ENCODE results near the gene RRBP1.

RRBP1 gene

DNA sequence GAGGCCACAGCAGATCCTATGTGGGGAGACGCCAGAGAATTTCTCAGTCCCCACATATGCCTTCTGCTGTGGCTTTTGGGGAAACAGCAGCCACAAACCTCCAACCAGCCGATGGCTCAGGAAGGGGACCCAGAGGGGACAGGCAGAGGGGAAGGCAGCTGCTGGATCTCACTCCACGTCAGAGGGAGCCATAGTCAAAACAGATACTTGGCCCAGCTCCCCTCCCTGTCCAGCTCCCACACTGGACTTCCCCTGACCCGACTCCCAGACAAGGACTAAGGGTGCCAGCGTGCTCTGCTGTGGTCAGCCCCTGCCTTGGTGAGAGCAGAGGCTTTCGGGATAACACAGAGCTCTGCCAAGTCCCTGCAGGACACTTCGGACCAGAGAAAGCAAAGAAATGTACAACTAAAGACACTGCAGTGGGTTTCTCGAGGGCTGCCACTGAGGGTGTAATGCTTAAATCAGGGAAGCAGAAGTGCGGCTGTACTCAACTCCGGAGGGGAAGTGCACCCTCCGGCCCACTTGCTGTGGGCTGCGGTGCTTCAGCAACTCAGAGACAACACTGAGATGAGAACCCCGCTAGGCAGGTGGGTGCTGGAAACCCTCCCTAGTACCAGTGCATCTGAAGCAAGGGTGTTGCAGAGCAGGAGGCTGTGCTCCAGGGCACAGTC lies 47.2 kb downstream of the RRBP1 start:
- DNase-seq (ENCODE audit: low spot score) = no peak

DNA sequence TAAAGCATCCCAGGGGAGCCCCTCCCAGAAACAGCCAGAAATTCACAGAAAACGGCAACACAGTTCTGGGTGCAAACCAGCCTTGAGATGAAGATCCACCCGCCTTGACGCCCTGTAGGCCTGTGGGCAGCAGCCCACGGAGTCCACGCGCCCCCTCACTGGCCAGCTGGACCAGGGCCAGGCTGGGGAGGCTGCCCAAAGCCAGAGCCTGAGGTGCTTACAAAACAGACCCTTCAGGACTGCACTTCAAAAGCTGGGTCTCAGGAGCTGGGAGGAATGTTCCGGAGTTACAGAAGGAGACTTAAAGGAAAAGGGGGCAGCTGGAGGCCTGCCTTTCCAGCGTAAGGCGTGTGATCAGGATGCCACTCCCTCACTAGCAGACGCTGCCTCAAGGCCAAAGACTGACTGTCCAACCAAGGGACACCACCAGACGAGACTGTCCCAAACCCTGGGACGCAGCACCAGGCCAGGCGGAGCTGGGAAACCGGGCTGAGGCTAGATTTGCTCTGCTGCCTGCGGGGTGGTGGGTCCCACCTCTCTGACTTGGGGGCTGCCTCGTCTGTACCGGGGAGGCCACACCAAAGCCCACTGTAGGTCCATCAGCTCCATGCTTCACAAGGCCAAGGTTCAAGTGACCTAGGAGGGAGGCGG lies 48.1 kb downstream of the RRBP1 start:
- no peak for DNase-seq (ENCODE audit: low spot score)

DNA sequence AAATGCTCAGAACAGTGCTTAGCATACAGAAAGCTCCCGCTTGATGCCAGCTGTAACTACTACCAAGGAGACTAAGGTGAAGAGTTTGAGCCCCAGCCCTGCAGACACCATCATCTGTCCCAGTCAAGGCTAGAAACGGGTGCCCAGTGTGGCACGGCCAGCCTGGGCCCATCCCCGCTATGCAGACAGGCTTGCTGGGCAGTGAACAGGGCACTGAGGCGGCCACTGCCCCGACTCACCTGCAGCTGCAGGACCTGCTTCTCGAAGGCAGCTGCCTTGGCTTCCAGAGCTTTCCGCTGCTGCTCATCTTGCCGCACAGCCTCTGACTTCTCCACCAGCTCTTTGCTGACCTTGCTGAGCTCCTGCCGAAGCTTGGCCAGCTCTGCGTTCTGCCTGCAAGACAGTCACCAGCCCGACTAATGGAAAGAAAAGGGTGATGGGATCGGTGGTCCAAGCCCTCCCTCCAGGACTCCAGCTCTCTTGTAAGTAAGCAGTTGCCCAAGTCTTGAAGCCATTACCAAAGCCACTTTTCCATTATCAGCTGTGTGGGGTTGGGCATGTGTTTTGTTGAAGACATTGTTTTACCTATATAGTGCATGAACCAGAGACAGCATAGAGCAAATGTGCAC lies 48.7 kb downstream of the RRBP1 start:
- no peak for DNase-seq (ENCODE audit: low spot score)

DNA sequence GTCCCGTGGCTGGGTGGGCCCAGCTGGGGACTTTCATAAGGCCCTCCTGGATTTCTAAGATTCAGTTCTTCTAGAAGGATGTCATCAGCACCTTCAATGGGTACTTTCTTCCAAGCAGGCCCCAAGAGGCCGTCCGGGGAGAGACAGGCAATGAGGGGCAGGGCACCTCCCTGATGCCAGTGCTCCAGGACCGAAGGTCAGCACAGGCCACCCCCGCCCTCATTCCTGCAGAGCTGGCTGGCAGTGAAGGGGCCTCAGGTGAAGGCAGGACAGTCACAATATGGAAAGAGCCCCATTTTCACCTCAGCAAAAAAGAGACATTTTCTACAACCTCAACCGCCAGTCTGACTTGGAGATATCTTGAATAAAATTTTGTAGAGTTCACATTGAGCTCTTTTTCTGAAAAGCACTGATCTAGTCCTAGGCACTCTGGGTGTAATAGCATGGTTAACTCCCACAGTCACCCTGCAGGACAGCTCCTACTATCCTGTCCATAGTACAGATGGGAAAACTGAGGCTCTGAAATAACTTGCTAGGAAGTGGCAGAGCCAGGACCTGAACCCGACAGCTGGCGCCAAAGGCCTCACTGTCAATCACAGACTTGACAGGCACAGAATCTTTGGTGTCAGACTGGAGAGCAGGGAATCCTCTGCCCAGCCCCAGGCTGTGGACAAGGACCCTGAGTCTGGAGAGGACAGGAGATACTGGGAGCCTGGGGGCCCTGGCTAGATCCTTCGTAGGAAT lies 50.3 kb downstream of the RRBP1 start:
- no peak for DNase-seq (ENCODE audit: low spot score)

DNA sequence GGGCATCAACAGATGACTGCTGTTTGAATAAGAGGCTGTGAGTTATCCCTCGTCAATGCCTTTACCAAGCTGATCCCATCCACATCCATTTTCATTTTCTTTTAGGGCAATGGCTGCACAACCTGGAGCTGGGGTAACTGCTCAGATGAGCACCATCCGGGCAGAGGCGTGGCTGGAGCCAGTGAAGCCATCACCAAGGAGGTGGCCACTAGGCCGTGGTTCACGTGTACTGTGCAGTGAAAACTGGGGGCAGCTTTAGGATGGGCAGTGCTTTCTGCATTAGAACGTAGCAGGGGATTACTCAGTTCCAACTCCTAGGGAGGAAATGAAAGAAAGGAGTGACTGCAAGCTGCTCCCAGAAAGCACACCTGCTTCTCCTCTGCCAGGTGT lies 51.2 kb downstream of the RRBP1 start:
- DNase-seq (ENCODE audit: low spot score) = no peak

DNA sequence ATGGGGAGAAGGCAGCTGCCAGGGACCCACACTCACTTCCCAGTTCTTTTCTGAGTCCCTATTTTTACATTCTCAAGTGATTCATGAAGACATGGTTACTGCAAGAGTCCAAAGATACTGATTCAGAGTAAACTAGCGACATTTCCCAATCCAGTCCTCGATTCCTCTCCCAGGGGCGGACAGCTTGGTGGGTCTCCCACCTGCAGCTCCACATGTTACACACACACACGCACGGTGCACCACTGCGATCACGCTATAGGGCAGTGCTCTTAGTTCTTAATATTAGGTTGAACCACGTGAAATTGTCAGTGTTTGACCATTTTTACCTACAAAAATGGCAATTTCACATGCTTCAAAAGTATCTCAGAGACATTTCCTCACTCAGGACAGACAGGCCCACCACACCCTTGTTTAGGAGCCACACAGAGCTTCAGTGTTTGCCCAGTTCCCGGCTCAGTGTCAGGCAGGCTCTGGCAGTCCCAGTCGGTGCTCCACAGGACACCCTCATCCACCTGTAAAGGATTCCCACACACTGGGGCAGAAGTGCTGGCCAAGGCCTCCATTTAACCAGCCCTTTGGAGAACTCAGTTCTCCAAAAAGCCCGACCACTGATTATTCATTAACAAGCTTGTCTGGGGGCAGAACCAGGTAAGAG lies 51.8 kb downstream of the RRBP1 start:
- no peak for DNase-seq (ENCODE audit: low spot score)

DNA sequence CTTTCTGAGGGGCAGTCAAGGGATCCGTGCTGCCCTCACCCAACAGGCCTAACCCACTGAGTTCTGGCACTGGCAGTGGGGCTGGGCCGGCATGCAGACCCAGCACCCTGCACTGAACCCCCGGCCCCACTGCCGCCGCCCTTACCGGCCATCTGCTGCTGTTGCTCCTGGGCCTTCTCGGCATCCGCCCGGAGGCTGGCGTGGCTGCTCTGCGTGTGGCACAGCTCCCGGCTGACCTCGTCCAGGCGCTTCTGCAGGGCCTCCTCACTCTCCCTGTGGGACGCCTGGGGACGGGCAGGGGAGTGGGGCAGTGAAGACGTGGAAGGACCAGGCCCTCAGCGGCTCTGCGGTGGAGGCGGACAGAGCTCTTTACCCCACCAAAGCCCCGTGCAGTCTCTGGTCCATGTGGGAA lies 52.4 kb downstream of the RRBP1 start:
- no peak for DNase-seq (ENCODE audit: low spot score)

DNA sequence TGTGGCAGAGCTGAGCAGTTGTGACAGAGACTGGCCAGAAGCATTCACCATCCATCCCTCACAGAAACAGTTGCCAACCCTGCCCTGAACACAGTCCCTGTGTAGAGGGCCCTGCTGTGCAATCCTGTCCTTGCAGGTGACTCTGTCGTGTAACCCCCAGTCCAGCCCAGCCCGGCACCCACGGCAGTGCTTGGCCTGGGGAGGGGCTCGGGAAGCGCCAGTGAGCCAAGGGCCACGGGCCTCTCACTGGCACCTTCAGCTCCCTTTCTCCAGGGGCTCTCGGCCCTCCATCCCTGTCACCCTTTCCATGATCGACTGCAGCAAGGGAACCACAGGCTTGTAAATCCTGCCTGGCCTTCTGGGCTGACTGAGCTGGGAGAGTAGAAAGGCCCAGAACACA lies 53.0 kb downstream of the RRBP1 start:
- no peak for DNase-seq (ENCODE audit: low spot score)

DNA sequence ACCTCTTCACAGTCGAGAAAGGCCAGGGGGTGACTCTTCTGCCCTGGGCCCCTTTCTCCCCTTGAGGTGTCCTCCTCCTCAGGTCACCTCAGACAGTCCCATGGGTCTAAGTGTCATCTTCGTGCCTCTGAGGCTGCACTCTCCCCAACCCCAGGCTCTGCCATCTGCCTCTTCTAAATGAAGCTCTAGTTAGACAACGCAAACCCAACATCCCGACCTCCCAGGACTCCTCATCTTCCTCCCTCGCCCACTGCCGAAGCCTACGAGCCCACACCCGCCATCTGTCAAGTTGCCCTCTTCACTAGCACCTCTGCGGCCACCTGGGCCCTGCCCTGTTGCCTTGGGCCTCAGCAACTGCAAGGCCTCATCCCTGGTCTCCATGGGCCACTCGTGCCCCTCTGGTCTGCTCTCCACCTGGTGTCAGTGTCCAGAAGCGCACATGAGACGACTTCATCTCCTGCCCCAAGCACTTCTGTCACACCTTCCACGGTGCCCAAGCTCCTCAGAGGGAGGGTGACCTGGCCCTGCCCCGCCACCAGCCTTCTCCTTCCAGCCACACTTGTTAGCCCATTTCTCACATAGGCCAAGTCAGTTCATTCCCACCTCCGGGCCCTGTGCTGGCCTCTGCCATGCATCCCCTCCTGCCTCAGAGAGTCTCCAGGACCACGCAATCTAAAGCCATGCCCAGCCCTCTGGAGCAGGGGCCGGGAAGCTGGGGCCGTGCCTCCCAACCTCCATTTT lies 53.8 kb downstream of the RRBP1 start:
- DNase-seq (ENCODE audit: low spot score) = no peak

DNA sequence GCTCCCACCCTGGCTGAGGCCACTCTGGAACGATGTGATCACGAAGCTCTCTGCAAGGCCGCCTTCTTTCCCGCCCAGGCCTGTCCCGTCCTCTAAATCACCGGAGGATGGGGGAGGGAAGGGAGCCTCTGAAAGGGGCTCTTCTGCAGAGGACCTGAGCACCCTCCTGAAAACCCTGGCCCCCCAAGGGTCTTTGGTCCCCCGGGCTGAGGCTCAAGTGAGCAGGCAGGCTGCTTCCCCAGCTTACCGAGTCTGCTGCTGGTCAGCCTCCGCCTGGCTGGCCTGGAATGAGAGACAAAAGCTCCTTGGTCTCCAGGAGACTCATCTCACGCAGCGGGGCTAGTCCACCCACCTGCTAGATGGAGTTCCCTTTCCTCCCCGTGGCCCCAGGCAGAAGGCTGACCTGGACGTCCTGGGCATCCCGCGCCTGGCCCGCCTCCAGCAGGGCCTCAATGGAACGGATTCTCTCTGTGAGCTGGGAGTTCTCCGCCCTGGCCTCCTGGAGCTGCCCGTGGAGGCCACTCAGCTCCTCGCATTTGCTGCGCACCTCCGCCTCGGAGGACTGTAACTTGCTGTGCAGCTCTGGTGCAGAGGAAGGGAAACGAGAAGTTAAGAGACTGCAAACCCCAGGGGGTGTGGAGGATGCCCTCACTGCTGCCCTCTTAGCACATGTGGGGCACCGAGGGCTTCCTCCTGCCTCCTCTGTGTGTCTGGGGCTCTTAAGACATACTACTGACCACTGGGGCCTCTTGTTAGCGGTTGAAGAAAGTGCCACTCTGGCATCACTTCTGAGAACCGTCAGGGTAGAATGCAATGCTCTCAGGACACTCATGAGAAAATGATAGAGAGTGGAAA lies 54.7 kb downstream of the RRBP1 start:
- DNase-seq (ENCODE audit: low spot score) = no peak

DNA sequence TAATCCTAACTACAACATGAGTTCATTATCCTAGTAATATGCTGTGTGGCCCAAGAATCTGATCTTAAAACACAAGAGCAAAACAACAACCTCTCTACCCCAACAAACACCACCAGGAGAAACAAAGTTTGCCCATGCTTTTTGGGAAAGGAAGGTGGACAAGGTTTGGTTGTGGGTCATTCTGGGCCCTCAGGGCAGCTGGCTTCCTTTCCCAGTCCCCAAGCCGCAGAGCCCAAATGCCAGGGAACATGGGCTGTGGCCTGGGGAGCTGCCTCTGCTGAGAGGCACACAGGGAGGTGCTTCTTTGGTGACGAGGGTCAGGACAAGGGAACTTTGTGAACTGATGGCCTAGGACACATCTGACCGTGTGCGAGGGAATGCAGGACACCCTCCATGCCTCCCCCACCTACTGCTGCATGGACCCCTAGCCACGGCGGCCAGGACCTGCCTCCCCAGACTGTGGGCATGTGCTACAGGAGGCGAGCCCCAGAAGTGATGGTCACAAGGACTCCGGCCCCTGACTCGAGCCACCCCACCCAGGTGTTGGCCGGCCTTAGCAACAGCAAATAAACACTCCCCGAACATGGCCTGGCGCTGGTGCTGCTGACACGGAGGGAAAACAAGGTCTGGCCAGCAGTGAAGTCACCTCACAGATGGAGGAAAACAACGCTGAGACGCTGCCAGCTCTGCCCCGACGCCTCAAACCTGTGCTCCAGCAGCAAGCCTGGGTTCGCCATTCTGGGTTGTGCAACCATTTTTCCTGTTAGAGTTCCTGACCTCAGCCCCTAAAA lies 55.6 kb downstream of the RRBP1 start:
- no peak for DNase-seq (ENCODE audit: low spot score)

DNA sequence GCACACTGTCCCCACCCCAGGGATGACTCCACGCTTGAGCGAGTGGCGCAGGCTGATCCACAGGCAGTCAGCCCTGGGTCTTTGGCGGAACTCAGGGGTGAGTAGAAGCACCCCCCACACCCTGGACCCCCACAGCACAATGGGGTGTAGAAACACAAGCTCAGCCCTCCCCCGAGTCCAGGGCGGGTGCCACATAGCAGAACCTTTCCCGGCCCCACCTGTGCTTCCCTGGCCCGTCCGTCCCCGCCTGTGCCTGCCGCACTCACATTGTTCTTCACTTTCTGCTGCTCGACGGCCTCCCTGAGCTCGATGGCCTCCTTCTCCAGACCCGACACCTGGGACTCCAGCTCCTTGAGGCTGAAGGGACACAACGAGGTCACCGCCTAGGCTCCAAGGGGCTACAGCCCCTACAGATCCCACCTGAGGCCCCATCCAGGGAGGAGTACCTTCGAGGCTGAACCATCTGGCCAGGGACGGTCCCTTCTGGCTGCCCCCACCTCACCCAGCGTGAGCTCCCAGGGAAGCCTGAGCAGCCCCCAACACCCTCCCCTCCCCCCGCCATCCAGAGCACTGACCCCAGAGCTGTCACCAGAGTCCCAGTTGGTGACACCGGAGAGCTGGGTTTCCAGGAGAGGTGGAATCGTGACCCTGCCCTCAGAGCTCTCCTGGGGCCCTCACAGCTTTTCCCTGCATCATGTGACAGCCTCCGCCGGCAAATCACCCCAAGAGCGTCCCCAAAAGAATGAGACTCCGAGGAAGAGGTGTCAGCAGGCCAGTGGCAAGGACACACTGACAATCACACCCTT lies 56.6 kb downstream of the RRBP1 start:
- DNase-seq (ENCODE audit: low spot score) = no peak

DNA sequence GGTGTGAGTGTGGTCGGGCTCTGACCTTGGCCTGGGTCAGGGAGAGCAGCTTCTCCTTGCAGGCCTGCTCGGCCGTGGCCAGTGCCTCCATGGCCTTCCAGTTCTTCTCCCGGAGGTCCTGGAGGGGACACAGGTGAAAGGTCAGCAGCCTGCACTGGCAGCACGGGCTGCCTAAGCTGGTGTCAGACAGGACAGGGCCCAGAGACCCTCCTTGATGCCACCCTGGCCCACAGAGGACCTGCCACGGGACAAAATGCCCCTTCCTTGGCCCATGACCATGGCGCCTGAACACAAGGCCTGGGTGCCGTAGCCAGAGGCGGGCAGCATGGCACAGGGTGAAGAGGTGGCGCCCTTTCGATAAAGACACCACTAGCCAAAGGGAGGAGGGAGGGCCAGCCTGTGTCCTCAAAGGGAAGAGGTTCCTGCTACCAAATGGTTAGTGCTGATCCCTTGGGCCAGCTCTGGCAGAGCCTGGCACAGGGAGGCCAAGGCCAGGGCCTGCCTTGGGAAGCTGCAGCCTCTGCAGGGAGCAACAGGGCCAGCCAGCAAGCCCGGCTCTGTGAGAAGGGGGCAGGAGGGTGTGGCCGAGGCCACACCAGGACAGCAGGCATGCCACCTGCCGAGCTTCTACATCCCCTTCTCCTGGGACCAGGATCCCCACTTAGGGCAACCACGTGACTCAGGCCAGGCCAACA lies 57.3 kb downstream of the RRBP1 start:
- DNase-seq (ENCODE audit: low spot score) = no peak

DNA sequence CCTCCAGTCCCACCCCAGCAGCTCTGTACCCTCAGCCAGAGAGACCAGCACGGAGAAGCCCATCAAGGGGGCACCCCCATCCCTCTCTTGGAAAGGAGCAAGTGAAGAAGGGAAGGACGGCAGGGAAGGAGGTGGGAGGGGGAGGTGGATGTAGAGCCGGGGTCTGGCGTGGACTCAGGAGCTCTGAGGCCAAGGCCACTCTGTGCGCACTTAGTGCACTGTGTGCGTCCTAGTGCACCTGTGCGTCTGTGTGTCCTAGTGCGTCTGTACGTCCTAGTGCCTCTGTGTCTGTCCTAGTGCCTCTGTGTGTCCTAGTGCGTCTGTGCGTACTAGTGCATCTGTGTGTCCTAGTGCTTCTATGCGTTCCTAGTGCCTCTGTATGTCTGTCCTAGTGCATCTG lies 58.0 kb downstream of the RRBP1 start:
- no peak for DNase-seq (ENCODE audit: low spot score)

DNA sequence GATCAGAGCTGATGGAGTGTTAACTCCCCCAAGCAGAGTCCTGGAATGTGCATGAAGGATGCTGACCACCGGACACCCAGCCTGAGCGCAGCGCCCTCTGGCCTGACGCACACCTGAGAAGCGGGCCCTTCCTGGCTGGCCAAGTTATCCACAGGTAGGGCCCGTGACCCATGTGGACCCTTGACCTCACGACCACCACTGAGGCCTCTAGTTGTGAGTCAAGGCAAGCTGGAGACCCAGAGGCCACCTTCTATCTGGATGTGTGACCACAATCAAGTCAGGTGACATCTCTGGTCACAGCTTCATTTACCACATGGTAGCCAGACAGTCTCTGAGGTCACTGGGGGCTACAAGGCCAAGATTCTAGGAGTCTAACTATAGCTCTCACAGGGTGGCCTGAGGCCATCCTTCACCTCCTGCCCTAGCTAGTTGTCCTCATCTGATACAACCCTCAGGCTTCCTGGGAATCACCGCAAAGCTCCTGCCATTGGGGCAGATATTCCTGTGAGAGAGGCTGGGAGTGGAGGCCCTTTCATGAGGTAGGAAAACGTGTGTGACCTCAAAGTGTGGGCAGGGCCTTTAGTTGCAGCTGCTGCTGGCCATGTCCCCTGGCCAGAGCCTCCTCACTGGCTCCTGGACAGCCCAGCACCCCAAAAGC lies 59.1 kb downstream of the RRBP1 start:
- no peak for DNase-seq (ENCODE audit: low spot score)

DNA sequence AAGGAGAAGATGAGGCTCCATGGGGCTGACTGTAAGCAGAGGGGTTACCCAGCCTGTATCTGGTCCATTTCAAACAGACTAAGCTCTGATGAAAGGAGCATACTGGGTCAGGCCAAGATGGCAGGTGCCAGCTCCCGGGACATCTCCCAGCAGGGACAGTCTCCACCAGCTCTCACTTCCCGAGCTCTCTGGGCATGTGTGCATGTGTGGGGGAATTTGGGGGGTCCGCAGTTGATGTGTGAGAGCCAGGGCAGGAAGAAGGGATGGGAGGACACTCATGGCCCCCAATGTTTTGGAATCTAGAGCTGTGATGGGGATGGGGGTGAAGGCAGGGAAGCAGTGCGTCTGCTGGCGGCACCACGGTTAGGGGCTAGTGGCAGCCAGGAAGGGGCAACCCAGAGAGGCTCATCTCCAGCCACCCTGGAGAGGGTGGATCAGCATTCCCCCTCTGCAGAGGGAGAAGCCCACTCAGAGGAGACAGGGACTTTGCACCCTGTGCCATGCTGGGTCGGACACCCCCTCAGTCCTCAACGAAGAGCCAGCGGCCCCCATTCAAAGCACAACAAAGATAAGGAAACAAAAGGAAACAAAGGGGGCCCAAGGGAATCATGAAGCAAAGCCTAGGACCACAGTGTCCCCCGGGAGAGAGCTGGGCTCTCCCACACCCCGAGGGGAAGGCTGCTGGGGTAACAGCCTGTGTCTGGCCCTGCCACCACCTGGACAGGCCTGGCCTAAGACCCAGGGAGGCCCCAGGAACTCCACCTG lies 59.8 kb downstream of the RRBP1 start:
- no peak for DNase-seq (ENCODE audit: low spot score)
